Measurements from ENCODE around the gene SAMD10. TPM values are rescaled to one million over a fixed set of nuclear protein-coding genes. Genes with fewer than 3 reads are reported as not detected.

The SAMD10 gene
- total and polyA plus RNA-seq, 2 of the 8 experiments (the other 6 are each of a cell fraction or from before 2014, with no cell fraction given): 3.0 to 5.2 TPM

GRCh38 chr20:63962426-63963347 is 16.8 kb downstream of the SAMD10 start:
- POLR2A ChIA-PET (ENCODE audit: partially characterized antibody): interaction anchor here (0.9 to 1.5 kb wide), 3 partner anchors 20 to 97 kb away, joined by 3 to 5 read pairs (median 3); partner anchors contain the start of gene TPD52L2
- no peak overlapping the region for H4K91ac ChIP-seq (replicated peaks; ENCODE audit: insufficient read length, low read length)
- TF ChIP-seq EP300 (IDR thresholded peaks at IDR 0.05; ENCODE audit: borderline replicate concordance in 1 of 2, low read depth in 2 of 2, low read length in 2 of 2): no peak
- TF ChIP-seq CHD2 (IDR thresholded peaks at IDR 0.05; ENCODE audit: low read length): no peak
- TF ChIP-seq RAD21 (IDR thresholded peaks at IDR 0.05 in 1 of 2, conservative IDR thresholded peaks at IDR 0.05 in 1 of 2; ENCODE audit: low read depth in 2 of 2, low read length in 2 of 2): no peak
- no peak for TF ChIP-seq GTF2F1 (IDR thresholded peaks at IDR 0.05; ENCODE audit: borderline replicate concordance, low read depth, low read length)
- no peak for TF ChIP-seq KDM1A (IDR thresholded peaks at IDR 0.05; ENCODE audit: borderline replicate concordance, low read length)
- no peak for TF ChIP-seq TCF12 (IDR thresholded peaks at IDR 0.05; ENCODE audit: low read depth, low read length)
- no peak for TF ChIP-seq HDAC6 (IDR thresholded peaks at IDR 0.05; ENCODE audit: low read depth, low read length)
- TF ChIP-seq KDM5A (IDR thresholded peaks at IDR 0.05; ENCODE audit: low read length): no peak
- TF ChIP-seq CTBP2 (IDR thresholded peaks at IDR 0.05; ENCODE audit: borderline replicate concordance, insufficient read depth, insufficient read length, low read length): no peak
- no peak for TF ChIP-seq POLR2A (IDR thresholded peaks at IDR 0.05; ENCODE audit: control extremely low read depth in 1 of 2, low read depth in 2 of 2, low read length in 2 of 2)
- no peak for TF ChIP-seq ZNF274 (IDR thresholded peaks at IDR 0.05; ENCODE audit: borderline replicate concordance, extremely low read depth, low read length)
- no peak for TF ChIP-seq CEBPB (IDR thresholded peaks at IDR 0.05; ENCODE audit: low read depth, low read length)

More at GRCh38 chr20:63962426-63963347, 16.8 kb downstream of the SAMD10 start:
- no peak overlapping the region for H2BK15ac ChIP-seq (ENCODE audit: low read length)
- no peak overlapping the region for H3K9ac ChIP-seq (replicated peaks in 1 of 4; ENCODE audit: extremely low read depth in 1 of 4, low read depth in 3 of 4, low read length in 3 of 4)
- no peaks in the 10 kb centered on the region for H3K27me3 ChIP-seq (replicated peaks in 1 of 4; ENCODE audit: control insufficient read depth in 3 of 4, extremely low read depth in 1 of 4, insufficient read depth in 3 of 4, low read length in 3 of 4)
- H4K20me1 ChIP-seq (replicated peaks in 1 of 2; ENCODE audit: control insufficient read depth in 1 of 2, insufficient read depth in 2 of 2, low read length in 2 of 2): peaks cover 0 to 2% of the 10 kb centered on the region in 2 experiments
- H2BK12ac ChIP-seq (ENCODE audit: low read depth, low read length): no peak overlapping the region
- H3K14ac ChIP-seq (ENCODE audit: insufficient read length): no peak overlapping the region
- peaks cover 0 to 19% (median 12%) of the 10 kb centered on the region in 4 experiments; a peak in 6 of 7 replicates for H3K4me1 ChIP-seq (replicated peaks in 1 of 4; ENCODE audit: control insufficient read depth in 3 of 4, insufficient read depth in 4 of 4, low read length in 3 of 4)
- H3K23ac ChIP-seq (ENCODE audit: insufficient read length): no peak overlapping the region
- H3K23me2 ChIP-seq (ENCODE audit: low read depth, low read length): no peaks in the 10 kb centered on the region
- no peak overlapping the region for H2AK5ac ChIP-seq (ENCODE audit: low read depth, low read length)
- no peak overlapping the region for H2BK120ac ChIP-seq (replicated peaks; ENCODE audit: low read depth, low read length)
- CTCF ChIA-PET (ENCODE audit: partially characterized antibody): interaction anchor here (3.7 kb wide), 1 partner anchor 11 kb away, joined by 13 read pairs; no protein-coding TSS in a partner anchor
- H3K56ac ChIP-seq (replicated peaks; ENCODE audit: insufficient read length, low read depth, low read length): no peak overlapping the region
- no peak overlapping the region for H2BK20ac ChIP-seq (ENCODE audit: low read length)
- H2BK5ac ChIP-seq (ENCODE audit: low read depth, low read length): no peak overlapping the region
- WGBS, 2 experiments (ENCODE audit: extremely low coverage in 1 of 2, insufficient coverage in 1 of 2, insufficient read length in 1 of 2, insufficient replicate concordance in 2 of 2, low coverage in 1 of 2, low lambda C conversion rate in 2 of 2, missing lambda C conversion rate in 1 of 2): 93% methylated on average over 50 of the region's 61 CpGs; no CpG with 5 or more reads in 1 of the 2 experiments
- H3K27ac ChIP-seq (ENCODE audit: low read depth, low read length): no peak overlapping the region
- H3K9me3 ChIP-seq (ENCODE audit: insufficient read depth in 2 of 2, low read depth in 1 of 2, low read length in 1 of 2): peaks cover 33 to 42% of the 10 kb centered on the region in 2 experiments
- H3K18ac ChIP-seq (ENCODE audit: extremely low read depth, low read length): no peak overlapping the region
- no peaks in the 10 kb centered on the region; the same call in 1 of the 2 replicates for H3K79me1 ChIP-seq (ENCODE audit: low read depth, low read length)
- H3K79me2 ChIP-seq (ENCODE audit: control insufficient read depth in 1 of 2, insufficient read depth in 2 of 2, low read length in 2 of 2): no peaks in the 10 kb centered on the region
- no peak overlapping the region for H4K5ac ChIP-seq (ENCODE audit: insufficient read length, low read depth, low read length)
- peaks cover 22 to 61% (median 47%) of the 10 kb centered on the region in 4 experiments for H3K36me3 ChIP-seq (ENCODE audit: control insufficient read depth in 2 of 4, insufficient read depth in 4 of 4, low read length in 3 of 4)
- no peak overlapping the region for H4K8ac ChIP-seq (ENCODE audit: extremely low read depth, insufficient read depth, low read length)
- FAIRE-seq (no peak), DNase-seq (ENCODE audit: low read depth in 1 of 2, low spot score in 2 of 2) (no peak)
- H3K4me3 ChIP-seq (ENCODE audit: extremely low read depth in 1 of 4, insufficient read depth in 2 of 4, low read depth in 3 of 4, low read length in 4 of 4): no peak overlapping the region
- H2AFZ ChIP-seq (ENCODE audit: low read length): no peak overlapping the region
- H3K4ac ChIP-seq (replicated peaks; ENCODE audit: insufficient read length, low read depth, low read length): no peak overlapping the region
- H3K4me2 ChIP-seq (ENCODE audit: insufficient read depth in 1 of 2, low read depth in 2 of 2, low read length in 2 of 2): no peak overlapping the region

Measured in H1 (cell line).